Endothelial cell of umbilical vein (primary cell): ENCODE data around the gene SREBF1. TPM values are rescaled to one million over a fixed set of nuclear protein-coding genes. Genes with fewer than 3 reads are reported as not detected.

Experiments used
- BruUV-seq: library from RNA; stranded (reverse); fragments of 400-500 nt; replicated peaks from 2 replicates; lab custom pipeline; 2021; lab: Mats Ljungman, UMichigan
- CTCF ChIA-PET: fragments of 300-600, 350-600 bp; sonication (Branson Sonifier 250); formaldehyde crosslinking; loops from one replicate; lab custom pipeline; 2021; ENCODE audit warnings: antibody characterized with exemption, inconsistent platforms; lab: Charles Lee
- POLR2A ChIA-PET: fragments of 300-600, 350-600 bp; sonication (Branson Sonifier 250); formaldehyde crosslinking; loops from one replicate; lab custom pipeline; 2021; ENCODE audit warnings: antibody characterized with exemption, inconsistent platforms; lab: Charles Lee
- DNase-seq: peaks from one replicate; pipeline ENCODE4 v3.0.0-alpha.2; 2011; ENCODE audit warnings: low read depth, low spot score
- FAIRE-seq: peaks from 2 replicates; lab custom pipeline; 2011; peaks lifted over from hg19 to GRCh38; lab: Jason Lieb, UNC
- H2AFZ ChIP-seq: 2 replicates; pipeline ENCODE4 v1.6.0; 2012; ENCODE audit warnings: low read depth, low read length, control low read depth, inconsistent platforms
- H3K27ac ChIP-seq: 2 replicates; pipeline ENCODE4 v1.5.1; 2011; ENCODE audit warnings: low read depth, mild to moderate bottlenecking, control low read depth, low read length, moderate library complexity; ENCODE audit not compliant: insufficient read depth
- H3K27me3 ChIP-seq, 2 experiments: 2 replicates each; pipeline versions ENCODE4 v1.6.0 to v1.6.1; 2011; ENCODE audit warnings: low read length in 2 of 2, mixed read lengths in 1 of 2; ENCODE audit not compliant: control insufficient read depth in 2 of 2, insufficient read depth in 2 of 2
- H3K36me3 ChIP-seq, 2 experiments: 2 replicates in 1 of 2; 3 replicates in 1 of 2; pipeline ENCODE4 v1.5.1; 2011; ENCODE audit warnings: low read length in 2 of 2, mild to moderate bottlenecking in 1 of 2, moderate library complexity in 1 of 2; ENCODE audit not compliant: control insufficient read depth in 2 of 2, insufficient read depth in 2 of 2; ENCODE audit errors: extremely low read depth in 1 of 2
- H3K4me1 ChIP-seq: 3 replicates; pipeline ENCODE4 v1.5.1; 2011; ENCODE audit warnings: mild to moderate bottlenecking, low read length; ENCODE audit not compliant: control insufficient read depth, insufficient read depth; ENCODE audit errors: extremely low read depth
- H3K4me2 ChIP-seq: 2 replicates; pipeline ENCODE4 v1.6.1; 2011; ENCODE audit warnings: low read length, control low read depth, mixed read lengths; ENCODE audit not compliant: insufficient read depth
- H3K4me3 ChIP-seq, 3 experiments: fragments of 200-600 bp in 1 of 3; sonication (generic), shearing (Covaris generic) in 1 of 3; replicated peaks in 1 of 3; 2 replicates each; pipeline ENCODE4 v1.5.1; 2011 to 2016; ENCODE audit warnings: control low read depth in 3 of 3, low read length in 3 of 3, mild to moderate bottlenecking in 2 of 3, inconsistent platforms in 1 of 3, low read depth in 1 of 3, moderate library complexity in 1 of 3; ENCODE audit not compliant: insufficient read depth in 1 of 3
- H3K79me2 ChIP-seq: 2 replicates; pipeline ENCODE4 v1.6.0; 2012; ENCODE audit warnings: low read length, inconsistent platforms; ENCODE audit not compliant: control insufficient read depth, insufficient read depth
- H3K9ac ChIP-seq: replicated peaks from 2 replicates; pipeline ENCODE3; 2011; ENCODE audit warnings: low read length, control low read depth; ENCODE audit not compliant: insufficient read depth; ENCODE audit errors: extremely low read depth
- H3K9me1 ChIP-seq: replicated peaks from 3 replicates; pipeline ENCODE4 v1.6.0; 2011; ENCODE audit warnings: mild to moderate bottlenecking, low read length; ENCODE audit not compliant: control insufficient read depth, insufficient read depth; ENCODE audit errors: extremely low read depth
- H3K9me3 ChIP-seq: replicated peaks from 2 replicates; pipeline ENCODE4 v1.5.1; 2012; ENCODE audit warnings: low read length, inconsistent platforms; ENCODE audit not compliant: control insufficient read depth, insufficient read depth
- H4K20me1 ChIP-seq: replicated peaks from 2 replicates; pipeline ENCODE3; 2011; ENCODE audit warnings: mild to moderate bottlenecking, low read length; ENCODE audit not compliant: control insufficient read depth, insufficient read depth; ENCODE audit errors: extremely low read depth
- CTCF ChIP-seq, 2 donors: IDR thresholded peaks; 1 replicate in 1 of 2; 2 replicates in 1 of 2; pipeline ENCODE4 v1.5.1; 2011; ENCODE audit warnings: low read length in 2 of 2, mild to moderate bottlenecking in 2 of 2, moderate library complexity in 2 of 2, control low read depth in 1 of 2, inconsistent platforms in 1 of 2, low read depth in 1 of 2; ENCODE audit not compliant: insufficient read depth in 1 of 2; ENCODE audit errors: extremely low read depth in 1 of 2
- EZH2 ChIP-seq: IDR thresholded peaks from 2 replicates; pipeline ENCODE4 v1.6.1; 2012; ENCODE audit warnings: borderline replicate concordance, low read depth, mild to moderate bottlenecking, moderate library complexity, low read length, inconsistent platforms; ENCODE audit not compliant: severe bottlenecking
- FOS ChIP-seq: IDR thresholded peaks from 2 replicates; pipeline ENCODE4 v1.6.1; 2011; ENCODE audit warnings: mild to moderate bottlenecking, low read length, moderate library complexity, borderline replicate concordance; ENCODE audit not compliant: insufficient read depth
- GATA2 ChIP-seq: IDR thresholded peaks from 2 replicates; pipeline ENCODE4 v1.7.0; 2011; ENCODE audit warnings: low read depth, mild to moderate bottlenecking, moderate library complexity, mixed read lengths, low read length; ENCODE audit not compliant: insufficient read length, insufficient read depth
- JUN ChIP-seq: IDR thresholded peaks from 2 replicates; pipeline ENCODE4 v1.6.1; 2011; ENCODE audit warnings: borderline replicate concordance, low read depth; ENCODE audit not compliant: insufficient read length, insufficient read depth
- MAX ChIP-seq: IDR thresholded peaks from 2 replicates; pipeline ENCODE4 v1.6.1; 2011; ENCODE audit not compliant: insufficient read depth, insufficient read length
- MYC ChIP-seq: IDR thresholded peaks from one replicate; pipeline ENCODE4 v1.6.1; 2011; ENCODE audit warnings: mild to moderate bottlenecking, low read depth, low read length
- POLR2A ChIP-seq: IDR thresholded peaks from 2 replicates; pipeline ENCODE4 v1.6.1; 2012; ENCODE audit warnings: low read depth, mild to moderate bottlenecking, control low read depth, low read length
- POLR2AphosphoS5 ChIP-seq: IDR thresholded peaks from 2 replicates; pipeline ENCODE4 v1.6.1; 2012; ENCODE audit warnings: low read depth, mild to moderate bottlenecking, control low read depth, low read length, moderate library complexity; ENCODE audit not compliant: insufficient read depth
- dilution Hi-C: fragments of 300-500 bp; cut with MboI; formaldehyde crosslinking; loops from one replicate; pipeline ENCODE4 v1.15.0; 2019; ENCODE audit warnings: low sequenced_read_pairs; ENCODE audit not compliant: extremely low pct_ligation_motif_present
- intact Hi-C: fragments of 100-400 bp; cut with micrococcal nuclease; formaldehyde crosslinking; loops from one replicate; pipeline ENCODE4 v1.10.0; 2022
- polyA plus RNA-seq, 4 experiments: library from polyadenylated mRNA; depleted of rRNA in 3 of 4; stranded (reverse) in 3 of 4; unstranded in 1 of 4; fragments of >200 nt; gene quantifications; 2 replicates each; pipeline versions ENCODE4 v1.2.1 to v1.2.3, GENCODE V29; 2011 to 2012; ENCODE audit warnings: missing spikeins in 1 of 4
- total RNA-seq: library from RNA; stranded (reverse); gene quantifications from 2 replicates; pipeline ENCODE4 v1.2.3, GENCODE V29; 2021

Gene SREBF1
- total and polyA plus RNA-seq, 2 donors (not counting 3 experiments of a cell fraction or from before 2014, with no cell fraction given): 50.4 to 109 TPM

- no peaks in the 10 kb centered on the region for H3K79me2 ChIP-seq
- H2AFZ ChIP-seq: no peak overlapping the region
- ChIA-PET CTCF (interaction anchor here (1.7 kb wide), 1 partner anchor 123 kb away, joined by 5 read pairs; no protein-coding TSS in a partner anchor), POLR2A (no interaction called here)
- H3K27ac ChIP-seq: no peak overlapping the region
- H3K9me1 ChIP-seq: no peaks in the 10 kb centered on the region
- peaks cover 5 to 38% of the 10 kb centered on the region in 2 experiments for H3K36me3 ChIP-seq
- H3K9ac ChIP-seq: no peak overlapping the region
- H3K4me1 ChIP-seq: no peaks in the 10 kb centered on the region
- H3K4me3 ChIP-seq: no peak overlapping the region
- no peak for TF ChIP-seq JUN
- TF ChIP-seq MAX: no peak
- no peak for TF ChIP-seq POLR2AphosphoS5
- no peak for TF ChIP-seq CTCF (IDR thresholded peaks at IDR 0.05; ENCODE audit: extremely low read depth in 1 of 2, insufficient read depth in 1 of 2, low read depth in 1 of 2, low read length in 2 of 2)
- no peak for TF ChIP-seq EZH2
- TF ChIP-seq MYC: no peak
- TF ChIP-seq GATA2: no peak
- no peak for TF ChIP-seq FOS
- no peak for TF ChIP-seq POLR2A
- H3K9me3 ChIP-seq: no peaks in the 10 kb centered on the region
- H4K20me1 ChIP-seq: no peaks in the 10 kb centered on the region
- FAIRE-seq (no peak), DNase-seq (no peak)
- H3K27me3 ChIP-seq: no peaks in the 10 kb centered on the region
- no peak overlapping the region for H3K4me2 ChIP-seq
- dilution Hi-C loops (no loop called here), intact Hi-C loops (no loop called here)
- no TSS peak for BruUV-seq
Observed at GRCh38 chr17:17801800-17802481, 34.8 kb downstream of the SREBF1 start.
